Endodermal cell (in vitro differentiated cells): ENCODE measurements around the gene TCP1. TPM values are rescaled to one million over a fixed set of nuclear protein-coding genes. Genes with fewer than 3 reads are reported as not detected.
A peak's percentile ranks its signal among the peaks of the same experiment; 100 is the strongest.
"Not testable (repeated sequence)": the region's sequence is repeated elsewhere in the genome, so short reads cannot be mapped to it uniquely, and the experiment has no call there.

Experiments
- DNase-seq: peaks from one replicate; pipeline ENCODE4 v3.0.0-alpha.2; 2017
- H3K27ac ChIP-seq: 2 replicates; pipeline ENCODE4 v1.5.1; 2013; ENCODE audit warnings: mild to moderate bottlenecking, low read depth, low read length, moderate library complexity
- H3K27me3 ChIP-seq: 2 replicates; pipeline ENCODE4 v1.6.1; 2013; ENCODE audit warnings: mild to moderate bottlenecking, low read length, moderate library complexity; ENCODE audit not compliant: insufficient read depth, control insufficient read depth, poor library complexity, severe bottlenecking
- H3K36me3 ChIP-seq: 2 replicates; pipeline ENCODE4 v1.7.0; 2013; ENCODE audit warnings: mild to moderate bottlenecking, low read length, moderate library complexity; ENCODE audit not compliant: control insufficient read depth, insufficient read depth
- H3K4me1 ChIP-seq: one replicate; pipeline ENCODE4 v1.7.0; 2013; ENCODE audit warnings: low read length; ENCODE audit not compliant: control insufficient read depth, insufficient read depth
- H3K4me3 ChIP-seq: 2 replicates; pipeline ENCODE4 v1.5.1; 2013; ENCODE audit warnings: mild to moderate bottlenecking, low read length, moderate library complexity
- H3K9ac ChIP-seq: 2 replicates; pipeline ENCODE4 v1.6.1; 2013; ENCODE audit warnings: mild to moderate bottlenecking, low read length, moderate library complexity; ENCODE audit not compliant: poor library complexity, severe bottlenecking; ENCODE audit errors: extremely low read depth
- H3K9me3 ChIP-seq: 2 replicates; pipeline ENCODE4 v1.6.1; 2013; ENCODE audit warnings: mild to moderate bottlenecking, low read length, moderate library complexity; ENCODE audit not compliant: control insufficient read depth
- H3K27ac Mint-ChIP-seq: 2 replicates; pipeline ENCODE4 v1.8.0; 2020; ENCODE audit warnings: mixed read lengths
- H3K27me3 Mint-ChIP-seq: 2 replicates; pipeline ENCODE4 v1.8.0; 2021; ENCODE audit warnings: mild to moderate bottlenecking, mixed read lengths; ENCODE audit not compliant: insufficient read depth
- H3K36me3 Mint-ChIP-seq: 2 replicates; pipeline ENCODE4 v1.8.0; 2020; ENCODE audit warnings: low read depth, mixed read lengths
- H3K4me1 Mint-ChIP-seq: 2 replicates; pipeline ENCODE4 v1.8.0; 2020; ENCODE audit warnings: mixed read lengths
- H3K4me3 Mint-ChIP-seq: 2 replicates; pipeline ENCODE4 v1.8.0; 2020; ENCODE audit warnings: mild to moderate bottlenecking, moderate library complexity, mixed read lengths
- H3K9me3 Mint-ChIP-seq: 2 replicates; pipeline ENCODE4 v1.8.0; 2020; ENCODE audit warnings: mild to moderate bottlenecking, mixed read lengths
- CTCF ChIP-seq: fragments of 200-600 bp; sonication (generic); conservative IDR thresholded peaks from 2 replicates; pipeline ENCODE4 v1.5.0; 2021; ENCODE audit warnings: antibody characterized with exemption, mild to moderate bottlenecking
- WGBS, 2 experiments: methylation state at CpG; one replicate each; pipeline versions ENCODE4 v1.1.5 to v1.1.7; 2013; ENCODE audit warnings: missing lambda C conversion rate in 2 of 2, mixed read lengths in 1 of 2; ENCODE audit not compliant: insufficient coverage in 1 of 2, insufficient read length in 1 of 2; 5-methylcytosine and 5-hydroxymethylcytosine counted together
- total RNA-seq, 2 donors: library from RNA; stranded (reverse); fragmentation: NEBNext Ultra II Directional in 1 of 2; extraction: Animal tissue kit (Norgen Biotek cat#: 25700) in 1 of 2; gene quantifications; 2 replicates in 1 of 2; 3 replicates in 1 of 2; pipeline ENCODE4 v1.2.1, GENCODE V29; 2021

Gene TCP1
- total RNA-seq, 2 donors from 2014 or later: 241 to 246 TPM

- no peak overlapping the region for H3K9ac ChIP-seq
- no peaks in the 10 kb centered on the region for H3K9me3 ChIP-seq
- no peaks in the 10 kb centered on the region for H3K36me3 ChIP-seq
- TF ChIP-seq CTCF: no peak
- H3K4me3 Mint-ChIP-seq: no peak overlapping the region
- no peak for DNase-seq
- no peaks in the 10 kb centered on the region for H3K9me3 Mint-ChIP-seq
- peaks cover 8% of the 10 kb centered on the region for H3K27me3 Mint-ChIP-seq
- no peaks in the 10 kb centered on the region for H3K4me1 Mint-ChIP-seq
- H3K36me3 Mint-ChIP-seq: no peaks in the 10 kb centered on the region
- H3K27ac Mint-ChIP-seq: no peak overlapping the region
- H3K4me1 ChIP-seq: no peaks in the 10 kb centered on the region
- WGBS, 2 experiments: 94 to 100% methylated on average over 9 to 23 of the region's 23 CpGs
- H3K4me3 ChIP-seq: no peak overlapping the region
- no peak overlapping the region for H3K27ac ChIP-seq
- H3K27me3 ChIP-seq: no peaks in the 10 kb centered on the region
Measured at GRCh38 chr6:159817951-159818739, 28.7 kb upstream of the TCP1 start.

GRCh38 chr6:159816775-159817174 lies 27.4 kb upstream of the TCP1 start:
- not testable (repeated sequence) for DNase-seq, H3K4me3 Mint-ChIP-seq, H3K27ac Mint-ChIP-seq, H3K36me3 ChIP-seq, H3K9me3 Mint-ChIP-seq, H3K4me3 ChIP-seq, H3K4me1 Mint-ChIP-seq, H3K9me3 ChIP-seq, H3K27me3 ChIP-seq, H3K4me1 ChIP-seq, H3K27ac ChIP-seq, H3K36me3 Mint-ChIP-seq, H3K27me3 Mint-ChIP-seq, H3K9ac ChIP-seq
- WGBS, 2 experiments: 92 to 100% methylated on average over 3 of the region's 3 CpGs

- H3K27me3 Mint-ChIP-seq: peaks cover 8% of the 10 kb centered on the region
- H3K9me3 Mint-ChIP-seq: no peaks in the 10 kb centered on the region
- no peaks in the 10 kb centered on the region for H3K36me3 ChIP-seq
- H3K9me3 ChIP-seq: no peaks in the 10 kb centered on the region
- no peak overlapping the region for H3K9ac ChIP-seq
- no peak for TF ChIP-seq CTCF
- whole genome bisulfite sequencing, 2 experiments: 71 to 77% methylated on average over 6 of the region's 6 CpGs
- no peak overlapping the region for H3K4me3 ChIP-seq
- no peak overlapping the region for H3K27ac Mint-ChIP-seq
- no peaks in the 10 kb centered on the region for H3K27me3 ChIP-seq
- H3K4me1 ChIP-seq: no peaks in the 10 kb centered on the region
- H3K4me3 Mint-ChIP-seq: no peak overlapping the region
- no peaks in the 10 kb centered on the region for H3K36me3 Mint-ChIP-seq
- H3K27ac ChIP-seq: no peak overlapping the region
- no peak for DNase-seq
- H3K4me1 Mint-ChIP-seq: peaks cover 3% of the 10 kb centered on the region
Measured at GRCh38 chr6:159815410-159815809, 26.0 kb upstream of the TCP1 start.

- DNase-seq: no peak
- Histone ChIP-seq H3K27me3 (no peaks in the 10 kb centered on the region), H3K36me3 (no peaks in the 10 kb centered on the region), H3K4me1 (no peaks in the 10 kb centered on the region), H3K9me3 (no peaks in the 10 kb centered on the region), H3K9ac (no peak overlapping the region), H3K4me3 (no peak overlapping the region), H3K27ac (no peak overlapping the region)
- H3K27me3 Mint-ChIP-seq: peaks cover 6% of the 10 kb centered on the region
- no peak for TF ChIP-seq CTCF
- H3K36me3 Mint-ChIP-seq: no peaks in the 10 kb centered on the region
- no peaks in the 10 kb centered on the region for H3K9me3 Mint-ChIP-seq
- WGBS, 2 experiments: 80 to 85% methylated on average over 3 to 9 of the region's 9 CpGs
- H3K4me3 Mint-ChIP-seq: no peak overlapping the region
- peak overlapping the region; percentile 10 for H3K27ac Mint-ChIP-seq
- peaks cover 5% of the 10 kb centered on the region for H3K4me1 Mint-ChIP-seq
Measured at GRCh38 chr6:159813781-159814180, 24.4 kb upstream of the TCP1 start.
